GM10266 (cell line): Measurements from ENCODE around the gene TCEA2.

Experiments used
- DNase-seq: peaks from one replicate; pipeline ENCODE4 v3.0.0; 2012; ENCODE audit errors: extremely low spot score
- CTCF ChIP-seq: IDR thresholded peaks from 2 replicates; pipeline ENCODE4 v1.5.1; 2012; ENCODE audit warnings: mild to moderate bottlenecking, low read depth; ENCODE audit not compliant: control insufficient read depth, insufficient read depth; ENCODE audit errors: missing control alignments

The TCEA2 gene

DNA sequence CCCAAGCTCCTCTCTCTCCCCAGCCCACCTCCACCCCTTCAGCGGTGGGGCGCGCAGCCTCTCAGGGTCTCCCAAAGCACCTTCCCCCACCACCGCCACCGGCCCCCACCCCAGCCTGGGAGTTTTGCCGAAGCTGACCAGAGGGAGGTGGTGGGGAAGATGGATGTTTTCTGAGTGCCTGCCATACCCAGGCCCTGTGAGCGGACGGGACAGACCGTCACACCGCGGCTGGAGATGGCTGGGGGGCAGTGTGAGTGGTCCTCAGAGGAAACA, 21.3 kb upstream of the TCEA2 start:
- no peak for DNase-seq
- TF ChIP-seq CTCF, result no peak

- no peak for TF ChIP-seq CTCF
- no peak for DNase-seq
These were observed 20.8 kb upstream of the TCEA2 start for GRCh38 chr20:64042054-64042781.

- TF ChIP-seq CTCF, result no peak
- no peak for DNase-seq
These were observed 19.2 kb upstream of the TCEA2 start for GRCh38 chr20:64043768-64044167.

DNA sequence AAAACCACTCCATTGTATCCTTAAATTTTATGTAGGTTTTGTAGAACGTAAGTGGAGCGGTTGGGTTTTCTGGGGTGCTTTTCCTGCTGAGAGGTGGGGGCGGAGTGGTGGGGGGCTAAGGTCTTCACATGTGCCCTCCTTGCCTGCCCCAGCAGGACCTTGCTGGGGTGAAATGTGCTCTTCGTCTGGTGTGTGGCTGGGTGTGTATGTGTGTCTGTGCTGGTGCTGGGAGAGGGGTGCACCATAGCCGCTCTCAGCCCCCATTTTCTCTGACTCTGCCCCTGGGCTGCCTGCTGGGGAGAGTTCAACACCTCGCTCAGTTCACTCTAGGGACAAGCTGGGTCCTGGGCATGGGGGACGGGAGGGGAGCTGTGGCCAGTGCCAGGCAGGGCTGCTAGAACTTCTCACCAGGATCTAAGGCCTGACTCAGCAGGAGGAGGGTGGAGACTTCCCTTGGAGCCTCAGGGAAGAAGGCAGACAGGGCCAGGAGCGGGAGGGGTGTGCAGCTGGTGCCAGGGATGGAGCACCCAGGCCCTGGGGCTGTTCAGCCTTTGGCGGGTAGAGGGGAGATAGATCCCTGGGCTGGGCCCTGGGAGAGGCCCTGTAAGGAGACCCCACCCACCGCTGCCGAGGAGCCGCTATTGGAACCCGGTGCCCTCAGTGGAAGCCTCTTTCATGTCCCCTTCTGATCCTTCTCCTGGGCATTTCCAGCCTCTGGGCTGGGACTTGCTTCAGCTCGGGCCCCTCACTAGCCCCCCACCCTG, 18.3 kb upstream of the TCEA2 start:
- TF ChIP-seq CTCF, result no peak
- DNase-seq, result no peak

DNA sequence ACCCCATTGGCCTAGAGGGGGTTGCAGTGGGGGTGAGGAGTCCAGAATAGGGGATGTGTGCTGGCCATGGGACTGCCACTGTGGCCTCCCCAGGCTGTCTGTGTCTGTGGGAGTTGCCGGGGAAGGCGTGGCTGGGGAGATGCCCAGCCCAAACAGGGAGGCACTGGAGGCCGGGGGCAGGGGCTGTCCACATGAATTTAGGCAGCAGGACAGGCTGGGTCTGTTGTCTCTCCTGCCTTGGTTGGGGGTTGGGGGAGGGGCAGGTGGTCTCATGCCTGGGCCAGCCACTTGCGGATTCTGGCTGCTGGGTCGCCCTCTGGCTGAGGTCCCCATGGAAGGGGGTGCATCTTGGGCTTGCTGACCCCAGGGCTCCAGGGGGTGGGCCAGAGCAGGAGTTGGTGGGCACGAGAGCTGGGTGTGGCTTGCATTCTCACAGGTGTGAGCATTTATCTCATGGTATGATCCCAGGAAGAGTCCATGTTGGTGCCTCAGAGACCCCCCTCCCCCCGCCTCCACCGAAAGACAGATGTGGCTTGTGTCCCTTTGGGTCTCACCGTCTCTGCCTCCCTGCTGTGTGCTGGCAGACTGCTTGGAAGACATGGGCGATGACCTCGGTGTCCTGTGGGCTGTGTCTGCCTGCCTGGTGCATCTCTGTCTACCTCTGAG, 17.5 kb upstream of the TCEA2 start:
- TF ChIP-seq CTCF, result no peak
- DNase-seq, result no peak

GRCh38 chr20:64047046-64047389, 16.0 kb upstream of the TCEA2 start:
- DNase-seq, result no peak
- TF ChIP-seq CTCF, result no peak

DNA sequence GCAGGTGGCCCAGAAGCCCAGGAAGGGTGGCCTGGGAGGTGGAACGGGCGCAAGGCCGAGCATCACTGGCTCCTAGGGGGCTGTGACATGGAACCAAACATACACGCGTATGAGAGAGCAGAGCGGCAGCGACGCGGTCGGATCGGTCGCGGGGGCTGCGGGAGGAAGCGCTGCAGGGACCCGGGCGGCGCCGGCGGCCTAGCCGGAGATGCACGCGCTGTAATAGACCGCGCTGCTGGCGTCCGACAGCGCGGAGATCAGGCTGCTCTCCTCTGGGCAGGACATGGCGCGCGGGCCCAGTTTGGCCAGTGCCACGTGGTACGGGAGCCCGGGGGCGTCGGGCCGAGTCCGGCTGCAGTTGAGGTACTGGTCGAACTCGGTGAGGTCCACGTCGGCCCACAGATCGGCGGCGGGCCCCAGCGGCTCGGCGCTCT, 15.0 kb upstream of the TCEA2 start:
- no peak for TF ChIP-seq CTCF
- no peak for DNase-seq
